ENCODE data around the gene LRP10.
A peak's percentile ranks its signal among the peaks of the same experiment; 100 is the strongest.

The LRP10 gene

DNA sequence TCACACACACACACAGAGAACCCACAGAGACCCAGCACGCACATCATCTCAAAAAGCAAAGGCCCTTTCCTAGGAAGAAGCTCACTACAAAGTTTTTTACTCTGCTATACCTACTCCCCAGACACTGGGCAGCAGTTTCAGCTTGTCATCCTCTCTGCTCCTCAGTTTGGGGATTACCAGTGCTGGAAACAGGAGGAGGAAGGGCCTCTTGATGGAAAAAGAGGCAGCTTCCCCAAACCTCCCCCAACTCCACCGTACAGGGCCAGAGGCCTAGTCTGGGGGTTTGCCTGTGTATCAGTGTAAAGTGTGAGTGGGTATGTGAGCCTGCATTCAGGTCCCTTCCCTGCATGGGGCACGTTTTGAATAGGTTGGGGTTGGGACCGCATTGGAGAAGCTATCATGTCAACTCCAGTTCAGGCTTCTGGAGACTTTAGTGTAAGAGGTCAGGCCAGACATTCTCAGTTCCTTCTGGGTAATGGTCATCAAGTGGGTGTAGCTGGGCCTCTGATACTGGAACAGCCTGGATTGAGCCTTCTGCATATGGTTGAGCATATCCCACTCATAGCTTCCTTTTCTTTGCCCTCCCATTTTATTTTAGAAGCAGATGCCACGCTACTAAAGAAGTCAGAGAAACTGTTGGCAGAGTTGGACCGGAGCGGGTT is 12.7 kb downstream of the LRP10 start:
- Histone ChIP-seq H3K4me1 (ENCODE audit: control insufficient read depth, insufficient read depth, low read length) (peaks cover 29% of the 10 kb centered on the region), H3K27me3 (ENCODE audit: control insufficient read depth, insufficient read depth, low read length) (peaks cover 30% of the 10 kb centered on the region), H3K27ac (ENCODE audit: low read depth, low read length) (no peak overlapping the region), H3K9ac (ENCODE audit: low read length) (no peak overlapping the region), H3K36me3 (ENCODE audit: control insufficient read depth, insufficient read depth, low read length) (no peaks in the 10 kb centered on the region), H3K4me3 (ENCODE audit: low read depth, low read length) (no peak overlapping the region), H3K9me3 (ENCODE audit: control insufficient read depth, insufficient read depth, low read depth, low read length) (no peaks in the 10 kb centered on the region)

DNA sequence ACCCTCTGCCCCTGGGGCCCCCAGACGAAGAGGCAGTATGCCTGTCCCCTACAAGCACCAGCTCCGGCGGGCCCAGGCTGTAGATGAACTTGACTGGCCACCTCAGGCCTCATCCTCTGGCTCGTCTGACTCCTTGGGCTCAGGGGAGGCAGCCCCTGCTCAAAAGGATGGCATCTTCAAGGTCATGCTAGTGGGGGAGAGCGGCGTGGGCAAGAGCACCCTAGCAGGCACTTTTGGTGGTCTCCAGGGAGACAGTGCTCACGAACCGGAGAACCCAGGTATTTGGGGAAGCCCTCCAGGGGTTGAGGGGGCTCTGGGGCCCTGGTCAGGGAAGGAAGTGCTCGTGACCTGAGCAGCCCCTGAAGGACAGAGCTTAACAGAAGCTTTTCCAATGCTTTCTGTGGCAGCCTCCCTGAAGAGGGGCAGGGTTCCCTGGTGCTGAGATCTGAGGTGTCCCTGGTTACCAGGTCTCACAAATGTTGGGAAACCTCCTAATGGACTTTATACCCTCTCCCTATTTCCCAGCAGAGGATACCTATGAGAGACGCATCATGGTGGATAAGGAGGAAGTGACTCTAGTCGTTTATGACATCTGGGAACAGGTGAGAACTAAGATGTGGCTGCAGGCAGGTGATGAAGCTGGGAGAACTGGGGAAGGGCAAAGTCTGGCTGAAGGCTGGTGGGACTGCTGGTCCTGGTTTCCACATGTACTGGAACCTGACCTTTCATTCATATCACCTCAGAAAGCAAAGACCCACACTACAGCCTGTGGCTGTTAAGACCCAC is 13.4 kb downstream of the LRP10 start:
- Histone ChIP-seq H3K4me3 (ENCODE audit: low read depth, low read length) (no peak overlapping the region), H3K4me1 (ENCODE audit: control insufficient read depth, insufficient read depth, low read length) (peaks cover 29% of the 10 kb centered on the region), H3K36me3 (ENCODE audit: control insufficient read depth, insufficient read depth, low read length) (no peaks in the 10 kb centered on the region), H3K27ac (ENCODE audit: low read depth, low read length) (no peak overlapping the region), H3K27me3 (ENCODE audit: control insufficient read depth, insufficient read depth, low read length) (peaks cover 30% of the 10 kb centered on the region), H3K9me3 (ENCODE audit: control insufficient read depth, insufficient read depth, low read depth, low read length) (no peaks in the 10 kb centered on the region), H3K9ac (ENCODE audit: low read length) (no peak overlapping the region)

DNA sequence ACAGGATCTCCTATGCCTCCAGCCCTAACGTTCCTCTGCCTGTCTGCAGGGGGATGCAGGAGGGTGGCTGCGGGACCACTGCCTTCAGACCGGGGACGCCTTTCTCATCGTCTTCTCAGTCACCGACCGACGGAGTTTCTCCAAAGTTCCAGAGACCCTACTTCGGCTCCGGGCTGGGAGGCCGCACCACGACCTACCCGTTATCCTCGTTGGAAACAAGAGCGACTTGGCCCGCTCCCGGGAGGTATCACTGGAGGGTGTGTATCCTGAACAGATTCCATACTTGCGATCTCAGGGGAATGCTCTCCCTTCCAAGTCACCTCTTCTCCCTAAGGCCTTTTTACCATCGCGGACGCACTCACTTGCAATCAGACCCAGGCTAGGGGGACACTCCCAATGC is 14.4 kb downstream of the LRP10 start:
- no peak overlapping the region for H3K27ac ChIP-seq (ENCODE audit: low read depth, low read length)
- H3K27me3 ChIP-seq (ENCODE audit: control insufficient read depth, insufficient read depth, low read length), result peaks cover 30% of the 10 kb centered on the region
- peak overlapping the region; percentile 54 for H3K9ac ChIP-seq (ENCODE audit: low read length)
- peak overlapping the region; percentile 71 for H3K4me3 ChIP-seq (ENCODE audit: low read depth, low read length)
- H3K9me3 ChIP-seq (ENCODE audit: control insufficient read depth, insufficient read depth, low read depth, low read length), result no peaks in the 10 kb centered on the region
- H3K36me3 ChIP-seq (ENCODE audit: control insufficient read depth, insufficient read depth, low read length), result no peaks in the 10 kb centered on the region
- peaks cover 29% of the 10 kb centered on the region for H3K4me1 ChIP-seq (ENCODE audit: control insufficient read depth, insufficient read depth, low read length)

DNA sequence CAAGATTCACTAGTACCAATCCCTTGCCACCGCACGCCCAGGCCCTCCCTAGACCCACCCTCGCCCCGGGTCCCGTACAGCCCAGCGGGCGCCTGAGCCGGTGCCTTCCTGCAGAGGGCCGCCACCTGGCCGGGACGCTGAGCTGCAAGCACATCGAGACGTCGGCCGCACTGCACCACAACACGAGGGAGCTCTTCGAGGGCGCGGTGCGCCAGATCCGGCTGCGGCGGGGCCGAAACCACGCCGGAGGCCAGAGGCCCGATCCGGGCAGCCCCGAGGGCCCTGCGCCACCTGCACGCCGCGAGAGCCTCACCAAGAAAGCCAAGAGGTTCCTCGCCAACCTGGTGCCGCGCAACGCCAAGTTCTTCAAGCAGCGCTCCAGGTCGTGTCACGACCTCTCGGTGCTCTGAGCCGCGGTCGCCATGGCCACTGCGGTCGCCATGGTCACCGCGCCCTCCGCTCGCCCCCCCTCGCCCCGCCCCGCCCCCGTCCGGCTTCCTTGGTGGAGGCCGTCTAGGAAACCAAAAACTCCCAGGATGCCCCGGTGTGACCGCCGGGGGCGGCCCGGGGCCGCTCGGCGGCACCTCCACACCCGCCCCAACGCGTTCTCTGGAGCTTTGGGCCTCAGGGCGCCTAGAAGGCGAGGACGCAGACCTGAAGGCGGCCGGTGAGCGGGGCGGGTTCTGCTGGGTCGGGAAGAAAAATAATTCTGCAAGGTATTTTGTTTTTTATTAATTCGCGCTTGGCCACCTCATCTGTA is 15.1 kb downstream of the LRP10 start:
- Histone ChIP-seq H3K4me3 (ENCODE audit: low read depth, low read length) (peak overlapping the region; percentile 71), H3K27ac (ENCODE audit: low read depth, low read length) (peak overlapping the region; percentile 76; the same call in 1 of the 2 replicates), H3K9ac (ENCODE audit: low read length) (peak overlapping the region; percentile 71), H3K36me3 (ENCODE audit: control insufficient read depth, insufficient read depth, low read length) (no peaks in the 10 kb centered on the region), H3K4me1 (ENCODE audit: control insufficient read depth, insufficient read depth, low read length) (peaks cover 29% of the 10 kb centered on the region), H3K9me3 (ENCODE audit: control insufficient read depth, insufficient read depth, low read depth, low read length) (no peaks in the 10 kb centered on the region), H3K27me3 (ENCODE audit: control insufficient read depth, insufficient read depth, low read length) (peaks cover 28% of the 10 kb centered on the region)

DNA sequence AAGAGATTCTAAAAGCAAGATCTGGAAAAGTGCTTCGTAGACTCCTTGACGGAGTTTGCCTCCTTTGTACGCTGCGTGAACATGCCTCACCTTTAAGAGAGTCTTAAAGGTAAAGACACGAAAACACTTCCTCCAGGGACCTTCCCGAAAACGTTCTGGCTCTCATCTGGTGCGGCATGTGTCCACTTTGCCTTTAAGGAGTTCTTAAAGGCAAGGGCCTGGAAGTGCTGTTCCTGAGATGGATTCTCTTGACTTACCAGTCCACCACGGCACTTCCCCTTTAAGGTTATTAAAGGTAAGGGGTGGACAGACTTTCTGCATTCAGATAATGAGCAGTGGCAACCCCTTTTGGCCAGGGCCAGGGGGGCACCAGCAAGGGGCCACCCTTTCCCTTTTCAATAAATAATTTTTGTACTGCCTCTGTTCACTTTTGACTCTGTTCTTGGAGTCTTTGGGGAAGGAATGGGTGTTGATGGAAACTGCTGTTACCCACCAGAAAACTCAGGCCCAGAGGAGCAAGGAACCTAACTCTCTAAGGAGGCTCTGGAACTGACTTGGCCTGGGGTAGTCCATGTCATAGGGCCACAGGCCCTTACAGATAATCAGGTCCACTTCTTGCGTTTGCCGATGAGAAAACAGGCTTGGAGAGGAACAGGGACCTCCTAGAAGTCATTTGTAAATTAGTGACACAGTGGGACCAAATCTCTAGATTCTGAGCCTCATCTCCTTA is 15.9 kb downstream of the LRP10 start:
- H3K9ac ChIP-seq (ENCODE audit: low read length), result peak overlapping the region; percentile 71
- H3K9me3 ChIP-seq (ENCODE audit: control insufficient read depth, insufficient read depth, low read depth, low read length), result no peaks in the 10 kb centered on the region
- H3K4me3 ChIP-seq (ENCODE audit: low read depth, low read length), result peak overlapping the region; percentile 71
- peaks cover 25% of the 10 kb centered on the region for H3K27me3 ChIP-seq (ENCODE audit: control insufficient read depth, insufficient read depth, low read length)
- H3K4me1 ChIP-seq (ENCODE audit: control insufficient read depth, insufficient read depth, low read length), result peaks cover 26% of the 10 kb centered on the region
- H3K27ac ChIP-seq (ENCODE audit: low read depth, low read length), result peak overlapping the region; percentile 76; the same call in 1 of the 2 replicates
- H3K36me3 ChIP-seq (ENCODE audit: control insufficient read depth, insufficient read depth, low read length), result no peaks in the 10 kb centered on the region

DNA sequence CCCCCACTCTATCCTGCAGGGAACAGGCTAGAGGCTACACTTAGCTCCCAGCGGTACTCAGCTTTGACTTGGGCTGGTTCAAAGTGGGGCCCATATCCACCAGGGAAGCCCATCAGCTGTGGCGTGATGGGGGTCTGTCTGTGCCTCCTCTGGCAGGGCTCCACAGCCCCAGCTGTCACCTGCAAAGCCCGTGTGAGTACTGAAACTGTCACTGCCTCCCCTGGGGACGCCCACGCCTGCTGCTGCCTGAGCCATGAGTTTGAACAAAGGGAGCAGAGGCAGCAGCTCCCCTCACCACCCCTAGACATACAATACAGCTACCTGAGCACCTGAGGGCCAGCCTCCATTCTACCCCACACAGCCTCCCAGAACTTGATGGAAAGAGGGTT is 16.4 kb downstream of the LRP10 start:
- Histone ChIP-seq H3K36me3 (ENCODE audit: control insufficient read depth, insufficient read depth, low read length) (no peaks in the 10 kb centered on the region), H3K4me3 (ENCODE audit: low read depth, low read length) (peak overlapping the region; percentile 71; the same call in 1 of the 2 replicates), H3K27ac (ENCODE audit: low read depth, low read length) (no peak overlapping the region), H3K27me3 (ENCODE audit: control insufficient read depth, insufficient read depth, low read length) (peaks cover 25% of the 10 kb centered on the region), H3K9ac (ENCODE audit: low read length) (no peak overlapping the region), H3K4me1 (ENCODE audit: control insufficient read depth, insufficient read depth, low read length) (peaks cover 21% of the 10 kb centered on the region), H3K9me3 (ENCODE audit: control insufficient read depth, insufficient read depth, low read depth, low read length) (no peaks in the 10 kb centered on the region)

DNA sequence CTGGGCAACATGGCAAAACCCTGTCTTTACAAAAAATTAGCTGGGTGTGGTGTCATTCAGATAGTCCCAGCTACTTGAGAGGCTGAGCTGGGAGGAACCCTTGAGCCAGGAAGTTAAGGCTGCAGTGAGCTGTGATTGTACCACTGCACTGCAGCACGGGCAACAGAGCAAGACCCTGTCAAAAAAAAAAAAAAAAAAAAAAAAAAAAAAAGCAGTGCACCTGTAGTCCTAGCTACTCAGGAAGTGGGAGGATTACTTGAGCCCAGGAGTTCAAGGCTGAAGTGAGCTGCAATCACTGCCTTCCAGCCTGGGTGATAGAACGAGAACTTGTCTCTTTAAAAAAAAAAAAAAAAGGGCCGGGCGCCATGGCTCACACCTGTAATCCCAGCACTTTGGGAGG is 17.1 kb downstream of the LRP10 start:
- no peak overlapping the region for H3K4me3 ChIP-seq (ENCODE audit: low read depth, low read length)
- no peak overlapping the region for H3K9ac ChIP-seq (ENCODE audit: low read length)
- H3K4me1 ChIP-seq (ENCODE audit: control insufficient read depth, insufficient read depth, low read length), result peaks cover 15% of the 10 kb centered on the region
- H3K36me3 ChIP-seq (ENCODE audit: control insufficient read depth, insufficient read depth, low read length), result no peaks in the 10 kb centered on the region
- H3K9me3 ChIP-seq (ENCODE audit: control insufficient read depth, insufficient read depth, low read depth, low read length), result no peaks in the 10 kb centered on the region
- H3K27ac ChIP-seq (ENCODE audit: low read depth, low read length), result no peak overlapping the region
- H3K27me3 ChIP-seq (ENCODE audit: control insufficient read depth, insufficient read depth, low read length), result peaks cover 29% of the 10 kb centered on the region

DNA sequence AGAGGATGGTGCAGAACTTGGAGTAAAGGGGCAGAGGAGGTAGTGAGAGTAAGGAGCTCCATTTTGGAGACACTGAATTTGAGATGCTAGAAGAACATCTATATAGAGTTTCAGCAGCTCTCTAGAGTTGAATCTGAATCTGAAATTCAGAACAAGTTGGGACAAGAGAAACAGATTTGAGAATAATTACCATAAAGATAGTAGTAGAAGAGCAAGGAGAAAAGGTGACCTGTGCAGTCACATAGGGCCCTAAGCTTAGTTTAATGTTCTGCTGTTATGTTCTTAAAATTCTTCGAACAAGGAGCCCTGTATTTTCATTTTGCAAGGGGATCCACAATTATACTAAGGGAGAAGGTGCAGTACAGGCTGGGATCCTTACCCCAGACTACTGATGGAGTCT is 18.9 kb downstream of the LRP10 start:
- no peaks in the 10 kb centered on the region for H3K9me3 ChIP-seq (ENCODE audit: control insufficient read depth, insufficient read depth, low read depth, low read length)
- no peaks in the 10 kb centered on the region for H3K36me3 ChIP-seq (ENCODE audit: control insufficient read depth, insufficient read depth, low read length)
- H3K27ac ChIP-seq (ENCODE audit: low read depth, low read length), result no peak overlapping the region
- peaks cover 12% of the 10 kb centered on the region for H3K4me1 ChIP-seq (ENCODE audit: control insufficient read depth, insufficient read depth, low read length)
- H3K9ac ChIP-seq (ENCODE audit: low read length), result no peak overlapping the region
- H3K4me3 ChIP-seq (ENCODE audit: low read depth, low read length), result no peak overlapping the region
- peaks cover 17% of the 10 kb centered on the region for H3K27me3 ChIP-seq (ENCODE audit: control insufficient read depth, insufficient read depth, low read length)

DNA sequence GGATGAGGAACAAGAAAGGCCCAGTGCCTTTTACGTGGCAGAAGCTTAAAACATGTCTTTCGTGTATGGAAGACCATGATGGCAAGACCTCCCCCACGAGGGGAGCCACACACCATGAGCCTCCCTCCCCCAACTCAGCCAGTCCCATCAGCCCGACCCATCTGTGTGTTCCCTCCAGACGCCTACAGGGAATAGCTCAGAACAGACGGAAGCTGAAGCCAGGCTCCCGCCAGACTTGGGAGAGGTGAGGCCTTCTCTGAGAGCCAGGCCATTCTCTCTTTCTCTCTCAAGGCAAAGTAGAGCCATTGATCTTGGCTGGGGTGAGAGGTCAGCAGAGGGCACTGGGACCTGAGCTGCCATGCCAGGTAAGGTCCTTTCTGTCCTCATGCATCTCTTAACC is 20.9 kb downstream of the LRP10 start:
- Histone ChIP-seq H3K36me3 (ENCODE audit: control insufficient read depth, insufficient read depth, low read length) (no peaks in the 10 kb centered on the region), H3K4me3 (ENCODE audit: low read depth, low read length) (no peak overlapping the region), H3K9ac (ENCODE audit: low read length) (no peak overlapping the region), H3K9me3 (ENCODE audit: control insufficient read depth, insufficient read depth, low read depth, low read length) (no peaks in the 10 kb centered on the region), H3K27ac (ENCODE audit: low read depth, low read length) (no peak overlapping the region), H3K27me3 (ENCODE audit: control insufficient read depth, insufficient read depth, low read length) (peaks cover 28% of the 10 kb centered on the region), H3K4me1 (ENCODE audit: control insufficient read depth, insufficient read depth, low read length) (peaks cover 4% of the 10 kb centered on the region; the same call in 1 of the 2 replicates)

DNA sequence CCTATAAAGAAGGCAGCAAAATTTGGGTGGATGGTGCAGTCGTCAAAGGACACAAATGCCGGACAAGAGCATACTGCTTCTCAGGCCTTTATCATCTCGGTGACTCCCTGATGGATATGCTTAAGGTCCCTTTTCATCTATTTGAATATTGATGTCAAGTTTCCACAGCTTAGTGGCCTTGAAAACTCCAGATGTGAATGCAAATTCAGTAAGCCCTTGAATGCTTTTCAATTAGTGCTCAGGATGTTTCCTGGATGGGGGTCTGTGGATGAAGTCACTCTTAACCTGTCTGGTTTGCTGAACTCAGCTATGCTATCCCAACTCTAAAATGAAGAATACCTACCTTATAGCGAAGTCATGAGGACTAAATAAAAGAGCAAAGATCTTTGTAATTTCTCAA is 22.2 kb downstream of the LRP10 start:
- H3K4me1 ChIP-seq (ENCODE audit: control insufficient read depth, insufficient read depth, low read length), result peaks cover 5% of the 10 kb centered on the region; the same call in 1 of the 2 replicates
- H3K36me3 ChIP-seq (ENCODE audit: control insufficient read depth, insufficient read depth, low read length), result no peaks in the 10 kb centered on the region; the same call in 1 of the 2 replicates
- H3K27ac ChIP-seq (ENCODE audit: low read depth, low read length), result no peak overlapping the region
- H3K9ac ChIP-seq (ENCODE audit: low read length), result no peak overlapping the region
- no peak overlapping the region for H3K4me3 ChIP-seq (ENCODE audit: low read depth, low read length)
- H3K27me3 ChIP-seq (ENCODE audit: control insufficient read depth, insufficient read depth, low read length), result peaks cover 40% of the 10 kb centered on the region
- H3K9me3 ChIP-seq (ENCODE audit: control insufficient read depth, insufficient read depth, low read depth, low read length), result no peaks in the 10 kb centered on the region
